Esophagus squamous epithelium (tissue), 5 donors: Measurements from ENCODE around the gene AVPR1B. TPM values are rescaled to one million over a fixed set of nuclear protein-coding genes. Genes with fewer than 3 reads are reported as not detected.

Experiments
- DNase-seq: peaks from one replicate; lab custom pipeline; 2025; lab: John Stamatoyannopoulos, UW
- H3K27ac ChIP-seq, 4 donors: fragments of 200-600 bp; sonication (generic); one replicate each; pipeline ENCODE4 v1.5.1; 2016 to 2019; ENCODE audit warnings: mild to moderate bottlenecking in 1 of 4
- H3K27me3 ChIP-seq, 4 donors: fragments of 200-600 bp; sonication (generic); 1 replicate in 3 of 4; 2 replicates in 1 of 4; pipeline versions ENCODE4 v1.5.1 to v1.6.0; 2017 to 2021; ENCODE audit warnings: antibody characterized with exemption in 1 of 4
- H3K36me3 ChIP-seq, 3 donors: fragments of 200-600 bp; sonication (generic); one replicate each; pipeline ENCODE4 v1.5.1; 2016 to 2019
- H3K4me1 ChIP-seq, 3 donors: fragments of 200-600 bp; sonication (generic); one replicate each; pipeline ENCODE4 v1.5.1; 2017 to 2019
- H3K4me3 ChIP-seq, 4 donors: fragments of 200-600 bp; sonication (generic); 1 replicate in 3 of 4; 2 replicates in 1 of 4; pipeline ENCODE4 v1.5.1; 2016 to 2019; ENCODE audit warnings: mild to moderate bottlenecking in 2 of 4, moderate library complexity in 1 of 4
- H3K9me3 ChIP-seq, 3 donors: fragments of 200-600 bp; sonication (generic); one replicate each; pipeline ENCODE4 v1.5.1; 2016 to 2019
- CTCF ChIP-seq, 6 experiments: fragments of 450-650 bp in 4 of 6; fragments of 200-600 bp in 2 of 6; sonication (generic) in 2 of 6; IDR thresholded peaks; one replicate each; pipeline ENCODE4 v1.5.1; 2016 to 2019; ENCODE audit warnings: antibody characterized with exemption in 6 of 6, mild to moderate bottlenecking in 4 of 6, moderate library complexity in 4 of 6
- POLR2A ChIP-seq, 4 donors: fragments of 450-650 bp; IDR thresholded peaks; one replicate each; pipeline ENCODE4 v1.6.1; 2017; ENCODE audit warnings: antibody characterized with exemption in 4 of 4, mild to moderate bottlenecking in 4 of 4, moderate library complexity in 3 of 4
- WGBS, 2 donors: methylation state at CpG; one replicate each; pipeline ENCODE4 v1.1.5; 2018; 5-methylcytosine and 5-hydroxymethylcytosine counted together
- intact Hi-C: fragments of 100-400 bp; cut with DNase I; formaldehyde crosslinking; loops from one replicate; pipeline ENCODE4 v1.15.0; 2022
- small RNA-seq, 4 donors: library from RNA; depleted of rRNA; stranded (forward); fragments of <200 nt; gene quantifications; one replicate each; pipeline ENCODE3, GENCODE V24; 2016
- total RNA-seq, 4 donors: library from RNA; depleted of rRNA; stranded (reverse); fragments of >200 nt; gene quantifications; one replicate each; pipeline ENCODE4 v1.1.0, GENCODE V29; 2016
- donor health status: DM: yes; HTN: yes; CAD: no.

AVPR1B gene
- total RNA-seq, 4 donors from 2014 or later: not detected

GRCh38 chr1:206062464-206062863 is 54.7 kb downstream of the AVPR1B start:
- Histone ChIP-seq H3K36me3 (no peaks in the 10 kb centered on the region), H3K27ac (no peak overlapping the region), H3K4me1 (no peaks in the 10 kb centered on the region), H3K4me3 (no peak overlapping the region), H3K9me3 (no peaks in the 10 kb centered on the region), H3K27me3 (no peaks in the 10 kb centered on the region)
- whole genome bisulfite sequencing, 2 donors: 82 to 94% methylated on average over 4 to 5 of the region's 6 CpGs
- no peak for TF ChIP-seq CTCF (IDR thresholded peaks at IDR 0.05)
- TF ChIP-seq POLR2A (IDR thresholded peaks at IDR 0.05): no peak
- intact Hi-C loops: no loop called here
- no peak for DNase-seq

GRCh38 chr1:206060844-206061243 is 56.3 kb downstream of the AVPR1B start:
- Histone ChIP-seq H3K4me3 (no peak overlapping the region), H3K27ac (no peak overlapping the region), H3K36me3 (no peaks in the 10 kb centered on the region), H3K9me3 (no peaks in the 10 kb centered on the region), H3K27me3 (no peaks in the 10 kb centered on the region), H3K4me1 (no peaks in the 10 kb centered on the region)
- 83 to 97% methylated on average over 3 of the region's 3 CpGs for WGBS, 2 donors
- no peak for DNase-seq
- TF ChIP-seq POLR2A (IDR thresholded peaks at IDR 0.05): no peak
- TF ChIP-seq CTCF (IDR thresholded peaks at IDR 0.05): no peak
- intact Hi-C loops: no loop called here

Small RNA genes lying within 50 kb of the gene (small RNA-seq; reads per million reads assigned to genes)
- 0 reads per million in 4 donors for gene RF00271

Other genes with a start within 250 kb of the AVPR1B start
- gene SLC26A9, start 173.9 kb downstream of the AVPR1B start, total RNA-seq: 10 to 100 TPM in 1 of 4 donors, under 1 TPM in 3; 0.19 to 22.8 (median 0.38) TPM
- 10 to 100 TPM; 15.8 to 24.2 (median 21.4) TPM for gene RAB7B, start 114.0 kb downstream of the AVPR1B start, total RNA-seq
- under 1 TPM in 3 of 4 donors, not detected in 1; 0.32 to 0.48 (median 0.38) TPM for gene CTSE, start 93.5 kb downstream of the AVPR1B start, total RNA-seq
- 10 to 100 TPM in 1 of 4 donors, 1 to 10 TPM in 1, under 1 TPM in 1, not detected in 1; 0.72 to 21.9 (median 4.5) TPM for gene RHEX, start 64.2 kb downstream of the AVPR1B start, total RNA-seq
- 1 to 10 TPM in 3 of 4 donors, not detected in 1; 2.5 to 4.2 (median 3.7) TPM for gene FAM72A, start 85.5 kb upstream of the AVPR1B start, total RNA-seq
- 10 to 100 TPM; 23.5 to 39.1 (median 28.1) TPM for gene SRGAP2, start 86.2 kb upstream of the AVPR1B start, total RNA-seq